DMS53 treated with DMSO at 0.1 percent for 48 hours (cell line): ENCODE results near the gene CCDC85C.

Source experiments
- DNase-seq: peaks from one replicate; lab custom pipeline; 2025; ENCODE audit not compliant: unreplicated experiment; lab: John Stamatoyannopoulos, UW

Gene CCDC85C

DNA sequence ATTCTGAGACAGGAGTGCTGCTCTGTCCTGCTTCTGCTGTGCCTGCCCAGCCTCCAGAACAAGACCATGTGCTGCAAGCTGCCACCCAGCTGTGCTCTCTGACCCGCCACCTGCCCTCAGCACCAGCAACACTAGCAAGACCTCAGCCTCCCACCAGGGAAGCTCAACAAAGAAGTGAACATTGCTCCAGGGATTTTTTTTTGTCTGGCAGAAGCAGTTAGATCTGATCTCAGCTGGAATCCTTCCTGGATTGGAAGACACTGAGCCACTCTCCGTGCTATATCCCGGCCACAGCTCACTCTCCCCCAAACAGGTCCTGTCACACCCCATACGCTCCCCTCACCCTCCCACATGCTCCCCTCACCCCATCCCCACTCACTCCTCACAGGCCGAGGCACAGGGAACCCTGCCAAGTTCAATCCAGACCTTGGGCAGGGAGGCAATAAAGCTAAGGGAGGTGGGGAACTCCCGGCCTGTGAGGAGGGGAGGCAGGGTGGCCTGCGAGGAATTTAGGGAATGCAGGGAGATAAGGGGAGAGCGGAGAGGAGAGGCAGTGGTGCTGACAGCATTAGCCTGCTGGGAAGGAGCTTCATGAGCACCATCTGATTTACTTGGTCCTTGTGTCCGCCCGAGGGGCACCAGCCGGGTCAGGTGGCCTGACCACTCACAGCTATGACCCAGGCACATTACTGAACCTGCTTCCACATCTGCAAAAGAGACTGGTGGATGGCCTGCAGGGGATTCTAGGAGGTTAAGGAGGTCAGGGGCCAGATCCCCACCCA, 29.7 kb downstream of the CCDC85C start:
- DNase-seq: no peak

DNA sequence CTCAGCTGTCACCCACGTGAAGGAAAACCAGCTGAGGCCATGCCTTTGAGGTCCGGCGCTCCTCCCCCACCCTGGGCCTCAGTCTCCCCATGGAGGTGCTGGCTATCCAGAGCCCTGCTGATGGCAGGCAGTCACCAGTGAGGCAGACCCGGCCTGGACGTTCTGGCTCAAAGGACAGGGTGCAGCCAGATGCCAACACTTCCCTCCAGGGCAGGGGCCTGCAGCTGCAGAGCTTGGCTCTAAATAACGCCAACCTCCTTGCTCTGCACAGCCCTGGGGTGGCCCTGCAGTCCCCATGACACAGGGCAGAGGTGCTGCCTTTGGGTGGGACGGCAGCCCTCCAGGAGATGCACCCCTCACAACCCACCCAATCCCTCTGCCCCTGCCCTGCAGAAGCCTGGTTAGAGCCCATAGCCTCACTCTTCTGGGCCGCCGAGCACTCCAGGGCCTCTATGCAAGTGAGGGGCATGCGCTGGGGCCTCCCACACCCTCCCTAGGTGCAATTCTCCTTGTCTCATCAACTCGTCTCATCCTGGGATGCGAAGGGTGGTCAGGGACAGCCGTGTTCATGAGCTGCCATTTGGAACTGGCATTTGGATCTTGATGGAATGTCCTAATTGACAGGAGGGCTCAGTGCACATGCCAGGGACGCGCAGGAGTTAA, 30.4 kb downstream of the CCDC85C start:
- no peak for DNase-seq

DNA sequence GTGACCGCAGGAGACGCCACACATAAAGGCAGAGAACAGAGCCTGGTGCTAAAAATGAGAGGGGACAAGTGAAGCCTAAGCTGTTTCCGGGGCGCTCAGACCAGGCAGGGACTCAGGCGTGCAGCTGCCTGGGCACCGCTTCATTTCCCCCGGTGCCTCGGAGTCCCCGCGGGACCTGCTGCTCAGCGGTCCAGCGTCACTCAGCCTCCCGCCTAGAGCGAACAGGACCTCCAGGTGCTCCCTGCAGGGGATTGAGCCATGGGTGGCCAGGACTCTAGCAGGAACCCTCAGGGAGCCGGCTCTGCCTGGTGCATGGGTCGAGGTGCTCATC, 31.0 kb downstream of the CCDC85C start:
- DNase-seq: no peak

DNA sequence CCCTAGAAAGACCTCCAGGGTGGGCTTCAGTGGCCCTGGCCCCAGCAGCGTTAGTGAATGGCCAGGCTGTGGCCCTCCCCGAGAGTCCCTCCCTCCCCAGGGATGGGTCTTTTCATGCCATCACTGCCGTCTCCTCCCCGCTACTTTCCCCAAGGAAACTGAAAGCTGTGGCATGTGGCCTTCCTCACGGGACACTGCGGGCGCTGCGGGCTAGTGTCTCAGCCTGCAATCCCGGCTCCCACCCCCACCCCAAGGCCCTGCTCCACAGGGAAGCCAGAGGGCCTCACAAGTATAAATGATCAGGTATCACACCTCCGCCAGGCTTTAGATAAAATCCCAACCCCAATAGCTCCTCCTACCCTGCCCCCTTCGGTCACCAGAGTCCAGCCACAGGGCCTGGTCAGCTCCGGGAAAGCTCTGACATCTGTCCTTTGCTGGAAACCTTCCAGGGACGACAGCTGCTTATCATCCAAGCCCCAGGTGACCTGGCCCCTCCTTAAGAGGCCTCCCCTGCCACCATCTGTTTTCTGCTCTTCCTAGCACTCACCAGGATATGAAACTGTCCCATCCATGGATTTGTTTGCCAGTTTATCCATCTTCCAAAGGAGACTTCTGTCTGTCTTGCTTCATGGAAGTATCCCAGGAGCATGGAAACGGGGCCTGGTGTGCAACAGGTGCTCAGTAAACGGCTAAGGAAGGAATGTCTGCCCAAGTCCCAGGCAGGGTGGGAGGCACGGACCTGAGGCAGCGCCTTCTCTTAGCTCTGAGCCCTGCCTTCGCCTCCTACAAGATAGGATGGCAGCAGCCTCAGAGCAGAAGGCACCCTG, 31.6 kb downstream of the CCDC85C start:
- DNase-seq: peak; percentile 43

DNA sequence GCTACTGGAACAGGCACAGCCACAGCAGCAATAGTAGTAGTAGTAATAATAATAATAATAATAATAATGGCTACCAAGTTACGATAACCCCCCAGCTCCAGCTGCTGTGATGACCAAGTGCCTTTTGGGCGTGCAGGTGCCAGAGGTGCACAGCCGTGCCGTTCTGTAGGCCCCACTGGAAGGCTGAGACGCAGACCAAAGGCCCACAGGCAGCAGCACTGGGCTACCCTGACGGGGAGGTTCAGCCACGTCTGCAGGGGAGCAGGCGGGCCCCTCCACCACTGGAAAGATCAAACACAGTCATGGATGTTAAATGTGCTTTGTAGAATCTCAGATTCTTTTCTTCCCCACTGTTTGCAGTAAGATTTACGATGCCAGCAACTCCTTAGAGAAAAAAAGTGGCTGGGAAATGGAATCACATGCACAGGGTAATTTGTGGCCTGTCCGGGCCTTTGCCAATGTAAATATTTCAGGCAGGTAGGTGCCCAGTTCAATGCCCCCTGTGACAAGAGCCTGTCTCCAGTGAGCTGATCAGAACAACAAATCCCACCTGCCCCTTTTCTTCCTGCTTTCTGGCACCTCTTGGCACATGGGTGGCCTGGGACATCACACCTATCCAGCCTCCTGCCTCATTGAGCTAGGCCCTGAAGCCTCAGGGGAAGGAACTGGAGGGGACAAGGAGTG, 32.6 kb downstream of the CCDC85C start:
- no peak for DNase-seq

DNA sequence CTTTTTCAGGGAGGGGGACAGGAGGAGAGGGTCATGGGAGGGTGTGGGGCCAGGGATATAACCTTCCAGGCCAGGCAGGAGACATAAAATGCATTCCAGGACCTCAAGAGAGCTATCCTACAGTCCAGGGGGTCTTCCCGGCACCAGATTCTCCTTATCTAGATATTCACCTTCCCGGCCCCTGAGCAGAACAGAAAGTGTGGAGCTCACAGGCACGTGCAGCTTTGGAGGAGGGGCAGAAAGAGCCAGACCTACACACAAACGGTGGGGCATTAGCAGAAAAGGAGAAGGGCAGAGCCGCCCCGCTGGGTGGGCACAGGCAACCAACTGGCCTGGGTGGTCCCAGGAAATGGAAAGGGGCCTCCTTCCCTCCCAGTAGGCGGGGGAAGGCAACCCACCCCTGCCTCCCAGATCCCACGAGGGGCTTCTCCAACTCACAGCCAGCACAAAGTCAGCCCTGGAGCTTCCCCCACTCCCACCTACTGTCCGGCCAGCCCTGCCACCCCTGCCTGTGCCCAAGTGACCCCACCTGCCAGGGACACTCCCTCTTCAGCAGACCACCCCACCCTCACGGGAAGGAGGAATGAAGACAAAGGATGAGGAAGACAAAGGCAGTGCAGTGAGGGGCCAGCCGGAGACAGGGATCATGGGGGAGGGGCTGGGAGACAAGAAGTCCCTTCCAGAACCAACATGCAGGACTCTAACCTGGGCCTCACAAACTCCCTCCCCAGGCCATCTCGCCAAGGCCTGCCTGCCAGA, 33.3 kb downstream of the CCDC85C start:
- DNase-seq: no peak

DNA sequence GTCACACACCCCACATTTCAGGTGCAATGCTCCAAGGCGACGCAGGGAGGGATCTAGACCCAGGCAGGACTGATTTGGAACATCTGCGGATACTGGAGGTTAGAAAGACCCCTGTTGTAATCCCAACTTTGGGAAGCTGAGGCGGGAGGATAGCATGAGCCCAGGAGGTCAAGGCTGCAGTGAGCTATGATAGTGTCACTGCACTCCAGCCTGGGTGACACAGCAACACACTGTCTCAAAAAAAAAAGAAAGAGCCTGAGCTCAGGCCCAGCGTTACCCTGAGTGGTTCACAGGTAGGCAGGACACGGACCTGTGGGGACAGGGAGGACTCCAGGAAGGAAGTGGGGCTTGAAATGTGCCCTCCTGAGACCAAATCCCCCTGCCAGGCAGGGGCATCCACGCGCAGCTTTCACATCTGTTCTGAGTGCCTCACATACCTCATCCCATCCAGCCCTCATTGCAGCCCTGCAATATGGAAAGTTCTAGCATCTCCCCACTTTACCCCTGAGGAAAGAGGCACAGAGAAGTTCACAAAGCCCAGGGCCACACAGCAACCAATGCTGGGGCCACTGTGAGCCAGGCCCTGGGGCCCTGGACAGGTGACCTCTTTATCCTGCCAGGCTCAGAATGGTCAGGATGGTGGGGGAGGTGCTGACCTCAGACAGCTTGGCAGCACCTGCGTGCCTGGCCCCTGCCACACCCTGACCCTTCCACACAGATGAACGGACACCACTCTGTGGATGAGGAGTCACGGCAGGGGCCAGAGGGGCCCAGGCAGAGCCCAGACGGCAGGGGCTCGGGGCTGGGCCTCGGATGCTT, 34.1 kb downstream of the CCDC85C start:
- no peak for DNase-seq

DNA sequence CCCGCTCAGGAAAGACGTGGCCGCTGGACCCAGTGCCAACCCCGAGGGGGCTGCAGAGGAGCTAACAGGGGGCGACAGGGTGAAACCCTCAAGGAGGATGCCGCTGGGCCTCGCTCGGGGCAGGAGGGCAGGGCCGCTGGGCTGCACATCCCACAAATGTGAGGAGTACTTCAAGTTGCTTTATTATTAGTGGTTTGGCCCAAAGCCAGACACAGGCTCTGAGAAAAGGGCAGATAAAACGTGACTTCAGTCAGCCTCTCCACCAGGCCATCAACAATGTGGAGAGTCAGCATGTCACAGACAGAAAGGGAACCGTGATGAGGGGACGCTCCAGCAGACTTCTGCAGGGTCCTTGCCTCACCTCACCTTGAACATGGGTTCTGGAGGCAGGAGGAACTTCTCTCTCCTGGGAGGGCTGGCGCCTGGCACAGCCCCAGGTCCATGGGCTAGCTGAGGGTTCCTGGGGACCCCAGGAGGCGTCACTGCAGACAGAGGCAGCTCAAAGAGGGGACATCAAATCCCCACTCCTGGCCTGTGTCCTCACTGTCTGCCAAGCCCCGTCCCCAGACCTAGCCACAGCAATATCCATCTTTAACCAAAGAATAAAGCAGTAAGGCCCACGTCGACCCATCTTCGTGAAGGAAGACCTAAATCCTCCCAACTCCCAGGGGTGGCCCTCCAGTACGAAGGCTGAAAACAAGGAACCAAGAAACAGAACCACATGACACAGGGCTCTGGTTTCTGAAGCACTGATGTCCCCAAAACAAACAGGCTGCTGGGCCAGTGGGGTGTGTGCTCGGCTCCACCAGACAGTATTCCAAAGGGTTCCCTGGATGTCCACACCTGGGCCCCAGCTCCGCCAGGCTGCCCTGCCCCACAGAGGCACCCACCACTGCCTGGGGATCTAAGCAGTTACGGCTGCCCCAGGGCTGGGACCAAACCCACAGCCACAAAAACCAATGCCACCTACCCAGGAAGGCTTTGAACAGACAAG, 35.1 kb downstream of the CCDC85C start:
- peak; percentile 15 for DNase-seq

DNA sequence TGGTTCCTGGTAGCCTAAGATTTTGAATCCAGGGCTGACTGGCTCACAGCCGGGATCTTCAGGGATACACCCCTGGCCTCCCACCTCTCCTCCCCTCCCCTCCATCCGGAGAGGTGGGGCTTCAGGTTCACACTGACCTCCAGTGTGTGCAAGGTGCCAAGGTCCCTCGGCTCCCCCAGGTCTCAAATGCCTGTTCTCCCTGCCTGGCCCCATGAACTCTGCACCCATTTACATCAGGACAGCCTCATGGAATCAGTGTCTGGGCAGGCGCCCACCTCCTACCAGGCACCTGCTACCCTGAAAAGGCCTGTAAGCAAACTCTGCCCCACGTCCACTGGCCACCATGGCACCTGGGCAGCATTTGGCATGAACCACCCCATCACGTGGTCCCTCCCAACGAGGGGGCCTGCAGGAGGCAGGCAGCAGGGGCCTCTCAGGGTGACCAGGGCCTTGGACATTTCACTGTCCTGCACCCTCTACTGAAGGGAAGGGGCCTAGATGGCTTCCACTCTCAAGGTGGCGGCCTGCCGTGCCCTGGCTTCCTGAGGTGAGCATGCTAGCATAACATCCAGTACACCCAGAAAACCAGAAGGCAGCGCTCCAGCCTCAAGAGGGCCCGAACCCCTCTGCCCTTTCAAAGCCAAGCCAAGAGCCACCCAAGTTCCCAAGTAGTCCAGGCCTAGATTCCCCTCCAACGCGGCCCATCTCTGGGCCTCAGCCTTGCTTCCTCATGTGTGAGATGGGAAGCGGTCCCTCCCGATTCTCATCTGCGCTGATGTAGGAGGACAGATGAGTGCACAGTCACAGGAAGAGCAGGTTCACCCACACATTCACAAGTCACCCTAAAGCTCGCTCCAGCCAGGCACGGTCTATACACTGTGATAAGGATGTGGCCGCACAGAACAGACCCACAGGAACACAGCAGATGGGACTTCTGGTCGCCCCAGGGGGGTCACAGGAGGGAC, 37.3 kb downstream of the CCDC85C start:
- DNase-seq: no peak

DNA sequence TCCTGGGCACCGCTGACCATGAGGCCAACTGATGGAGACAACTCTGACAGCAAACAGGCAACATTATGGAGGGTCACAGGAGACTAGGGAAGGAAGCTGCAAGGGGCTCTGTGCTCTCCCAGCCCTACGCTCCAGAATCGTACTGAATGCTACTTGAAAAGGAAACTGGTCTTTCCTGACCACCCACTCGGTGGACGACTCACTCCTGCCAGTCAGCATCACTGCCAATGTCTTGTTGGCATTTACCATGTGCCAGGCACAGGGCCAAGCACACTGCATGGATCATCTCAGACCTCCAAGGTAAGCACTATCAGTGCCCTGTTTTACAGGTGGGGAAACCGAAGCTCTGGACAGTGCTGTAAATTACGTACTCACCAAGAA, 38.0 kb downstream of the CCDC85C start:
- DNase-seq: no peak

DNA sequence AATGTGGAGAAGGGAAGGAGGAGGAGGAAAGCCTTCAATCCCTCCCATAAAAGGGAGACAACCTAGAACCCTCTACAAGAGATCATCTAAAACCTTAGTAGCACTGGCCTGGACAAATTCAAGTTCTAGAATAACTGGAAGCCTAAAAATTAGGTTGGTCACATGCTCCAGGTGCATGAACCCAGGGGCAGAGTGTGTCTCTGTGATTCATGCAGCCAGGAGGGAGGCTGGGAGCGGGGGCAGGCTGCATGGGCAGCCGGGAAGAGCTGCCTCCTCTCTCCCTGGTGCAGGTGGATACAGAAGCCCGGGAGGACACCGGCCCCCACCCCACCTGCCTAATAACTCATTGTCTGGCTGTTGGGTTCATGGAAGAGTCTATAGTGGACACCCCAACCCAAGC, 38.6 kb downstream of the CCDC85C start:
- no peak for DNase-seq

DNA sequence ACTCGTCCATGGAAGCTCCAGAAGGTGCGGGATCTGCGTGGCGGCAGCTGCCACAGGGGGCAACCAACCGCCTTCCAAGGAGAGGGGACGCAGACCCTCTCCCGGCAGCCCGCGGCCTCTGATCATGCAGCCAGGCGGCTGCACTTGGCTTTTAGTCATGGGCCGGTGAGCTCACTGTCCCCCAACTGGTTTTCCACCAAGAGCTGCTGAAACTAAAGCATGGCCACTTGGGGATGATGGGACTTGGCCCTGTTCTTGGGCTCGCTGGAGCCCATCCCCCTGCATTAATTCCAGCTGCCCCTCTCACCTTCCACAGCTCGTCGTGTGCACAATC, 39.1 kb downstream of the CCDC85C start:
- no peak for DNase-seq

DNA sequence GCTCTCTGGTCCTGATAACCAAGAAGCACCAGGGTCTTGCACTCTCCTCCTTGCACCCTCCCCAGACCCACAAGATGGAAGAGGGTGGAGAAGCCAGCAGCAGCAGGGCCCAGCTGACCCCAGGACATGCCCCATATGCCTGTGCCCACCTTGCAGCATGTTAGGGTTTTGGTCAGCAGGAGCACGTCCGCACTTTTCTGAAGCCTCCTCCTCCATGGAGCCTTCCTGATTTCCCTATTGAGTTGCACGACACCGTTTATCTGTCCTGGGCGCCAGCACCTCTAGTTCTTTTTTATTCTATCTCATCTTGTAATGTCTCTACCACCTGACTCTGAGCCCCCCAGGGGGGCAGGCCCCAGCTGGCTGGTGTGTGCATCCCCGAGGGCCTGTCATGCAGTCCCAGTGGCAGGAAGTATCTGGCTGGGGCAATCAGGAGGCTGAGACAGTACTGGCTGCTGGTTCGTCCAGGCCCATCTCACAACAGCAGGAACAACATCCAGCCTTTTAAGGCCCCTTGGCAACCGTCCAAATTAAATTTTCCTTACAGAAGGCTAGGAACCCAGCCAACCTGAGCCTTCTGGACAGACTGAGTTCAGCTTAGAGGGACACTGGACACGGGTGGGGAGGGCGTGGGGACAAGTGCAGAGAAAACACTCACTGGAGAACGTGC, 39.6 kb downstream of the CCDC85C start:
- peak; percentile 39 for DNase-seq

DNA sequence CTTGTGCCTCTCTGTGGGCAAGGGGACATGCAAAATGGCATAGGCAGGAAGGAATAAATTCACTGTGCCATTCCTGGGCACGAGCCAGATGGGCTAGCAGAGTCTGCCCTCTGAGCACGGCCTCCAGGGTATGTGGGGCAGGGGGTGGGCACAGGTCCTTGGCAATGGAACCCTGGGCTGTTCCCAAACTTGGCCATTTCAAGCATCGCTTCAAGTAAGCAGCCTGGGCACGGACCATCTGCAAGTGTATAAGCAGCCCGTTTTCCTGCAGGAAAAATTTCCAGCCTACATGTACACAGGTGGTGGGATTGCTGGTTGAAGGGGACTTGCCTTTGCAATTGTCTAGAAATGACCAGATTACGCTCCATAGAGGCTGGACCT, 40.3 kb downstream of the CCDC85C start:
- no peak for DNase-seq

DNA sequence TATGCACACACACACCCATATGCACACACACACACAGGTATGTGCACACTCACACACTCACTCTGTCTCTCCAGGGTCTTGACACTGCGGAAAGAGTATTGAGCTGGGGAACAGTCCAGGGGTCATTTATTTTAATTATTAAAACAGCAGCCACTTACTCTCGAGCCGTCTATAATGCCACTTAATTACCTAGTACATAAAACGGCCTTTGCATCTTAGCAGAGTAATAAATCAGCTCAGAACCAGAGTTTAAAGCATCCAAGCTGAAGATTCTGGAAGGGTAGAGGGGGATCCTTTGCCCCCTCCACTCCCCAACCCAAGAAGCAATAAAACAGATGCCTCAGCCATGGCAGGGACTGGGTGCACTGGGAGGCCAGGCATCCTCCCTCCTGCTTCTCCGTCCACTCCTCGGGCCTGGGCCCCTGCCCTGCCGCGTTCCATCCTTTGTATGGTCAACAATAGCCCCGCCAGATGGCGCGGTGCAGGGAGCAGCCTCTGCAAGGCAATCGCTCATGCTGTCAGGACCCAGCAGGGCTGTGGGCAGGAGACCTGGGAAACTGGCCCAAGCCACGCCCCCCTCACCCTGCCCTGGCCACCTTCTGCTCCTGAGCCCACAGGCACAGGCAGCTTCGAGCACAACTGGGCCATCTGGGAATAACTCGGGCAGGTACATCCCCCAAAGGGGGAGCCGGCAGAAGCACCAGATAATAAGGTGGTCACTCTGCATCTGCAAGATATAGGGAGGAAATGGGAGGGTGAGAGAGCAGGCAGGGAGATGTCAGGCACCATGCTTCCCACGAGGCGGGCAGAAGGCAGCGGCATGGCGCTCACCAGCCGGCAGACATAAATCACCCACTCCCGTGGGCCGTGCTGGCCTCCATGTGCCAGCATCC, 40.9 kb downstream of the CCDC85C start:
- peak; percentile 81 for DNase-seq

DNA sequence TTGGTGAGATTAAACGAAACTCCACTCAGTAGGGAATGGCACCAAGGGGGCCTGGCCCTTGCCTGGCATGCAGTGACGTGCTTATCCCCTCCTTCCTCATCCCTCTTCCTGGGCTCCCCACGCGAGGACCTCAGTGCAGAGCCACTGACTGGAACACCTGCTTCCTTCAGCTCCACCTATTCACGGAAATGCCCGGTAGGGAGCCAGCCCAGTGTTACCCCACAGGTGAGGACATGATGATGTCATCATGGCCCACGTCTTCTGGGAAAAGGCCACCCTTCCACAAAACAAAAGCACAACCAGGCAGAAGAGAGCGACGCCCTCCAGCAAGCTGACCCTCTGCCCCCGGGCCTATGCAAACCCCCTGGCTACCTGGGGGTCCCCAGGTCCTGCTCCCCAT, 42.1 kb downstream of the CCDC85C start:
- no peak for DNase-seq
